HG02588 (cell line): Measurements from ENCODE around the gene TRPM4.
"Not testable (repeated sequence)": the region's sequence is repeated elsewhere in the genome, so short reads cannot be mapped to it uniquely, and the experiment has no call there.

Experiments
- ATAC-seq: cut with Tn5 transposase; IDR thresholded peaks from one replicate; pipeline ENCODE4 v1.9.1; 2021; ENCODE audit warnings: mild to moderate bottlenecking, moderate library complexity; ENCODE audit not compliant: unreplicated experiment

TRPM4 gene

GRCh38 chr19:49150106-49150943 lies 7.3 kb upstream of the TRPM4 start:
- ATAC-seq = no peak

GRCh38 chr19:49150944-49151243 lies 6.7 kb upstream of the TRPM4 start:
- ATAC-seq = no peak

DNA sequence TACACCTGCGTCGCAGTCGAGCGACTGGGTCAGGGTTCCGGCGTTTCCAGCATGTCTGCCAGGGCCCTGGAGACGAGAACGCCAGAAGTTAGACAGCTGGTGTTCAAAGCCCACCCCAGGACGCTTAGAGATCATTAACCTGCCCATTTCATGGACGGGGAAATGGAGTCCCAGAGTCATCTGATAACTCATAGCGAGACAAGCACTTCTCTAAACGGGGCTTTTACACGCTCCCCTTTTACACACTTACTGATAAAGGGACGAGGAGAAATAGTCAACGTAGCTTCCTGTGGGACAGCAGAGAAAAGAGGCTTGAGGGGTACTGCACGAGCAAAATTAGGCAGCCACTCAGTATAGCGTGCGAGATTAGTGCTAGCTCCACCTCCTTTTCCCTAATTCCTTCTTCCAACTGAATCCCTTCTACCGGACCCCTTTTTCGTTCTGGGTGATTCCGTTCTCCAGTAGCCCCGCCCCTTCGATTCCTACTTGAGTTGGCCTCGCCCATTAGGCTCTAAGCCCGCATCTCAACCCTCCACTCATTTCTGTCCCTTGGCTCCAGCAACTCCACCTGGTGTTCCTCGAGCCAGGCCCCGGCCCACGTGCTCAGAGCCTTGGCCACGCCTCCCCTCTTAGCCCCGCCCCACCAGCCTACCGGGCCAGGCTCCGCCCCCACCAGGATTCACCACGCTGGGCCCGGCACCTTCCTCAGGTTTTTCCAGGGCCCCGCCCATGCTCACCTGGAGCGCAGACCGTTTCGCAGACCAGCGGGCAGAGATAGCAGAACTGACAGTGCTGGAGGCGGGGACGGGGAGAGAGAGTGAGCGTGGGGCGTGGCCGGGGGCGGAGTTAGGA lies 6.1 kb upstream of the TRPM4 start:
- no peak for ATAC-seq

GRCh38 chr19:49152119-49152550 lies 5.5 kb upstream of the TRPM4 start:
- no peak for ATAC-seq

DNA sequence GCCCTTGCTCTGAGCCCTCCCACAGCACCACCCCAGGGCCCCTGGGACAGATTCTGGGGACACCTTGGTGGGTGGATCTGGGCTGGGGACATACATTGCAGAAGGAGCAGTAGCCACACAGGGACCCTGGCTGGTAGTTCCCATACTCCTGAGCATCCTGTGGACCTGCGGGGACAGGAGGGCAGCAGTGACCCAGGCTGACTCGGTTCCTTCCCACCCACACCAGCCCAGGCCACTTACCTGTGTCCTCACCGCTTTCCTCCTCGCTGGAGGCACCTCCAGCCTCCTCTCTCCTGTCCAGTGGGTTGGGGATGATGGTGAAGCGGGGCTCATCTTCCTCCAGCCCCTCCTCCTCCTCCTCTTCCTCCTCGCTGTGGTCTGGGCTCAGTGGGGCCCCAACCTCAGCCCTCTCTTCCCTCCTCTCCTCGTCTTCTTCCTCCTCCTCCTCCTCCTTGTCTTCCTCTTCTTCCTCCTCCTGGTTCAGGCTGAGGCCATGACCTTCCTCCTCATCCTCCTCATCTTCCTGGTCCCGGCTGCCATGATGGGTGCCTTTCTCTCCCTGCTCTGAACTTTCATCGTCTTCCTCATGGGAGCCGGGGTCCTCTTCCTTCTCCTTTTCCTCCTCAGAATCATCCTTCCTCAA lies 4.3 kb upstream of the TRPM4 start:
- no peak for ATAC-seq

- no peak for ATAC-seq
These were observed 3.3 kb upstream of the TRPM4 start for GRCh38 chr19:49154279-49154678.

DNA sequence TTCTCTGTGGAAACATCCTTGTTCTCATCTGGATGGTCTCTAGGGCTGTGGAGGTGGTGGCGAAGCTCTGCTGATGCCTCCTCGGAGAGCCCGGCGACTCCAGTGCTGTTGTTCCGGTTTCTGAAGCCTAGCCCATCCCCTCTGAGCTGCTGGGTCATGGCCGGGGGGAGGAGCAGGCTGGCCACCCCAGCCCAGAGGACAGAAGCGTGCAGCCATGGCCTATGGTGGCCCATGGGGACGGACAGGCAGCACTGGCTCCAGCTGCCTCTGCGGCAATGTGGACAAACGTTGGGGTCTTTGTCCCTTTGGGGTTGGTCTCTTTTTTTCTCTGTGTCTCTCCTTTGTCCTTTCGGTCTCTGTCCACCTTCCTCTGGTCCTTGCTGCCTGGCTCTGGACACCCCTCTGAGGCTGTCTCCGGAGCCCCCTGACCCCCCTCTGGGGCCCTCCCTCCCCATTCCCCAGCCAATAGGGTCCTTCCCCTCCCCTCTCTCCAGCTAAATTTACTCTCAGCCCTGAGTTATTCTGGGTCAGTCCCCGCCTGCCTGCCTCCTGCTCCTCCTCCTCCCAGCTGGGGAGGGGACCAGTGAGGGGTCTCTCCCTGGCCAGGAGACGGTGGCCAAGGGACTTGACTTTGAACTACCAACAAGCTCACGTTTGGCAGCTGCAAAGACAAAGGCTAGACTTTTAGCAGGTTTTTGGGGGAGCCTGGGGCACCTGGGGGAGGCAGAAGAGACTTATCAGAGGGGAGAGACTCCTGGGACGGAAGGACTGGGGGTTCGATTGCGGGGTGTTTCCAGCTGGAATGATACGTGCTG lies 2.4 kb upstream of the TRPM4 start, which contains the start of gene HRC:
TSS of gene HRC (minus strand) at position 392 of the 815 bp plus-strand sequence. CDS start at position 233, 159 bp downstream.
- no peak for ATAC-seq

DNA sequence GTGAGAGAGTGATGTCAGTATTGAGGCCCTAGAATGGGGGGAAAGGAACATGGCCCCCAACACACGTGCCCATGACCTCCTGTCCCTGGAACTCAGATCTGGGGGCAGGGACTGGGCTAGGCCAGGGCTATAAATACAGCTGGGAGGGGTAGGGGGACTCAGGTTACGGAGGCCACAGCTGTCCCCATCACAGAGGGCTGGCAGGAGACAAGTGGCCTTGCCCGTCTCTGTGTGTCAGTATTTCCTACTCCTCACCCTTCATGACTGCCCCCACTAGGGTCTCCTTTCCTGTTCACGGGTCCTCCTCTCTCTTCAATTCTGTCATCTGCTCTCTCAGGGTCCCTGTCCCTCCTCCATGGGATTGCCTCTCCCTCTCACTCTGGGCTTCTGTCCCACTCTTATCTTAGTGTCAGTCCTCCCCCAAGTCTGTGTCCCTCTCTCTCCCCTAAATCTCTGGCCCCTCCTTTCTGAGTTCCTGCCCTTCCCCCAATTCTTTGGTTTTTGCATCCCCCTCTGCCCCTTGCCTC lies 1.7 kb upstream of the TRPM4 start:
- no peak for ATAC-seq

DNA sequence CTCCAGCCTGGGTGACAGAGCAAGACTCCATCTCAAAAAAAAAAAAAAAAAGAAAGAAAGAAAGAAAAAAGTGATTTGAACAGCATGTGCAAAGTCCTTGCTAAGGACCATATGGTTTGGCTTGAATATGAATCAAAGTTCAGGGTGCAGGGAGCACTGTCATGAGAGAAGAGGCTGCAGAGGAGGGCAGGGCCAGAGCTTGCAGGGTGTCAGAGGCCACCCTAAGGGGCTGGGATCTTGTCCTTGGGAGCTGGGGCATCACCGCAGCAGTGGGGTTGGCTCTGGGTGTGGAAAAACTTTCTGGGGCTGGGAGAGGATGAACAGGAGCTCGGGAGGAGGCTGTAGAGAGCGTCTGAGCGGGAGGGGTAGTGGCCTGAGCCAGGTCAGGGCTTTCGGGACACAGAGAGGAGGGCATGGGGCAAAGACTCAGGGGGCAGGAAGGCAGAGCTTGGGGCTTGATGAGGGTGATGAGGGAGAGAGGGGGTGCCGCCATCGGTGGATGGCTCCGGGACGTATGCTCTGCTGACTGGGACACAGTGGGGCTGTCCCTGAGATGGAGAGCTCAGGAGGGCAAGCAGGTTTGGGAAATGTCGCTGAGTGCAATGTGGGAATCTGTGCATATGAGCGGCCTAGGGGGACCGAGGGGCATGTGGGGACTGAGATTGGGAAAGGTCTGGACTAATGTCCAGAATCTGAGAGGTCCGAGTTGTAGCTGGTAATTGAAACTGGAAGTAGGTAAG lies 3.0 kb downstream of the TRPM4 start:
- no peak for ATAC-seq

DNA sequence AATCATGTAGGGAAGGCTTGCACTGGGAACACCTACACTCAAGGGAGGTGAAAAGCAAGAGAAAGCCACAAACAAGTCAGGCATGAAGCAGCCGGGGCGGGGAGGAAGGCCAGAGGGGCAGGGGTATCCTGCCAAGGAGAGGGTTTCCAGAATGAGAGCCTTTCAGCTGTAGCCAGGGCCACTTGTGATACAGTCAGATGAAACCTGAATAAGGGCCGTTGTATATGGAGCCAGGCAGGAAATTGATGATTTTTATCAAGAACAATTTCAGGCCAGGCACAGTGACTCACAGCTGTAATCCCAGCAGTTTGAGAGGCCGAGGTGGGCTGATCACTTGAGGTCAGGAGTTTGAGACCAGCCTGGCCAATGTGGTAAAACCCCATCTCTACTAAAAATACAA lies 4.4 kb downstream of the TRPM4 start:
- no peak for ATAC-seq

DNA sequence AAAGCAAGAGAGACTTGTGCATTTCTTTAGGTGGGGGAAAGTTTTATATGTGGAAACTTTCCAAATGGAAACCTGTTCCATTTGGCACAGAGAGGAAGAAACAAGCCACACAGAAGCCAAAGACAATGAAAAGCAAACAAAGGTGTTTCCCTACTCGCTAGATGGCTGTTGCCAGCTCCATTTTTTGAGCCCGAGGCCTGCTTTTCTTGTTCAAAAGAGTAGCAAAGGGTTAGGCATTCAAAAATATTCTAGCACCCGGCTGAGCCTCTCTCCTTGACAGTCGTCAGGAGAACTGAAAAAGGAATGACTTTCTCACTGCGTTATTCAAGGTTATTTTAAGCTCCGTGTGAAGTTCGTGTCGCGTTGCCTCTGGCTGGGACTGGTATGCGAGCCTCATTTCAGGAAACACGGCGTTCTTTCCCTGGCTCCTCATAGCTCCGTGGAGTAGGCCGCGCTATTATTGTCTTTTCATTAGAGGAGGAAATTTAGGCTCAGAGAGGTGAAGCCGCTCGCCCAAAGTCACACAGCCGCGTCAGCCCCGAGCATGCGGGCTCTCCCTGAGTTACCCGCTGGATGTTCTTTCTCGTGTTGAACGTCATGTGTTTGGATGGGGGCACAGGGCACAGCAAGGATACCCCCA lies 7.6 kb downstream of the TRPM4 start:
- ATAC-seq = no peak

DNA sequence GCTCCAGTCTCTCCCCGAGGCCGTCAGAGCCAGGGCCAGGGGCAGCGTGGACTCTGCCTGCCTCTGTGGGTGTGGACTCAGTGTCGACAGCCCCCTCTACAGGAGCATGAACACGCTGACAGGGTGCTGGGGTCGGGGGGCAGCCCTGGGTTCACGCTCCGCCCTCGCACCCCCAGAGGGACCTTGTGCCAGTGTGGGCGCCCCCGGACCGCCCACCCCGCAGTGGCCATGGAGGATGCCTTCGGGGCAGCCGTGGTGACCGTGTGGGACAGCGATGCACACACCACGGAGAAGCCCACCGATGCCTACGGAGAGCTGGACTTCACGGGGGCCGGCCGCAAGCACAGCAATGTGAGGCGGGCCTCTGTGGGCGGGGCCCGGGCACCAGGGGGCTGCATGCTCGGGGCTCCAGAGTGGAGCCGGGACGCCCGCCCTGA lies 8.3 kb downstream of the TRPM4 start:
- ATAC-seq = no peak

DNA sequence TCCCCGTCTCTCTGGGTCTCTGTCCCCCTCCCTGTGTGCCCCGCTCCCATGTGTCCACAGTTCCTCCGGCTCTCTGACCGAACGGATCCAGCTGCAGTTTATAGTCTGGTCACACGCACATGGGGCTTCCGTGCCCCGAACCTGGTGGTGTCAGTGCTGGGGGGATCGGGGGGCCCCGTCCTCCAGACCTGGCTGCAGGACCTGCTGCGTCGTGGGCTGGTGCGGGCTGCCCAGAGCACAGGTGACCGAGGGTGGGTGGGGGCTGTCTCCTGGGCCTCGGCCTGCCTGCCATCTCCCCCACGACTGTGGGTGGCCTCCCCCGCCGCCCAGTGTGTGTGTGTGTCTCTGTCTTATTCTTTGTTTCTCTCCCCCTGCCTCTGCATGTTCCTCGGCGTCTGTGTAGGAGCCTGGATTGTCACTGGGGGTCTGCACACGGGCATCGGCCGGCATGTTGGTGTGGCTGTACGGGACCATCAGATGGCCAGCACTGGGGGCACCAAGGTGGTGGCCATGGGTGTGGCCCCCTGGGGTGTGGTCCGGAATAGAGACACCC lies 10.3 kb downstream of the TRPM4 start:
- no peak for ATAC-seq

GRCh38 chr19:49168421-49168820 lies 10.8 kb downstream of the TRPM4 start:
- ATAC-seq = no peak

- ATAC-seq = no peak
These were observed 15.6 kb downstream of the TRPM4 start for GRCh38 chr19:49173198-49173597.

DNA sequence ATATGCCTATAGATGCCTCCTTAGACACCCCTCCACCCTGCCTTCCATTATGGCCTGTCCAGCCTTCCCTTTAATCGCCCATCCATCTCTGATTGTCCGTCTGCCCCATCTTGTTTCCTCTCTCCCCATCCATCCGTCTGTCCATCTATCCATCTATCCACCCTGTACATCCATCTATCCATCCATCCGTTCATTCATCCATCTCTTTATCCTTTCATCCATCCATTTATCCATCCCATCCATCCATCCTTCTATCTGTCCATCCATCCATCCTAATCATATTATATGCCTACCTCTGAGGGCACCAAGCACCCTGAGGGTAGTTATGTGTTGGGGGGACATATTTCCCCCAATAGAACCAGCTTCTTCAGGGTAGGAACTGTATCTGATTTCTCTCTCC lies 23.1 kb downstream of the TRPM4 start:
- no peak for ATAC-seq

DNA sequence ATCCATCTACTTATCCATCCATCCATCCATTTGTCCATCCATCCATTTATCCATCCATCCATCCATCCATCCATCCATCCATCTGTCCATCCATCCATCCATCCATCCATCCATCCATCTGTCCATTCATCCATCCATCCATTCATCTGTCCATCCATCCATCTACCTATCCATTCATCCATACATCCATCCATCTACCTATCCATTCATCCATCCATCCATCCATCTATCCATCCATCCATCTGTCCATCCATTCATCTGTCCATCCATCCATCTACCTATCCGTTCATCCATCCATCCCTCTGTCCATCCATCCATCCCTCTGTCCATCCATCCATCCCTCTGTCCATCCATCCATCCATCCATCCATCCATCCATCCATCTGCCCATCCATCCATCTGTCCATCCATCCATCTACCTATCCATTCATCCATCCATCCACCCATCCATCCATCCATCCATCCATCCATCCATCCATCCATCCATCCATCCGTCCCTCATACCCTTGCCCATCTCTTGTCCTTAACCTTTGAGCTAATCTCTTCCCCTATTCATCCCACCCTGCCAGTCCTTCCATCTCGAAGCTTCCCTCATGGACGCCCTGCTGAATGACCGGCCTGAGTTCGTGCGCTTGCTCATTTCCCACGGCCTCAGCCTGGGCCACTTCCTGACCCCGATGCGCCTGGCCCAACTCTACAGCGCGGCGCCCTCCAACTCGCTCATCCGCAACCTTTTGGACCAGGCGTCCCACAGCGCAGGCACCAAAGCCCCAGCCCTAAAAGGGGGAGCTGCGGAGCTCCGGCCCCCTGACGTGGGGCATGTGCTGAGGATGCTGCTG lies 24.6 kb downstream of the TRPM4 start:
- ATAC-seq = not testable (repeated sequence)

DNA sequence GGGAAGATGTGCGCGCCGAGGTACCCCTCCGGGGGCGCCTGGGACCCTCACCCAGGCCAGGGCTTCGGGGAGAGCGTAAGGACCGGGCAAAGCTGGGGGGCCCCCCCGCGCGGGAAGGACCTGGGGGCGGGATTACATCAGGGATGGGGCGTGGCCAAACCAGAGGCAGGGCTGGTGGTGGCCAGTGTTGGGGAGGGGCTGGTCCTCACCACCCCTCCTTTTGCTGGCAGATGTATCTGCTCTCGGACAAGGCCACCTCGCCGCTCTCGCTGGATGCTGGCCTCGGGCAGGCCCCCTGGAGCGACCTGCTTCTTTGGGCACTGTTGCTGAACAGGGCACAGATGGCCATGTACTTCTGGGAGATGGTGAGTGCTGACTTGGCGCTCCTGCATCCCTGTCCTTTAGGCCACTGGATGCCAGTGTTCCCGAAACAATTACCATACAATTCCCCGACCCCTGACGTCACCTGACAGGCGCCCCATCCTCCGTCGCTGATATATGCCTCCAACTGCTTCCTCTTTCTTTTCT lies 25.3 kb downstream of the TRPM4 start:
- ATAC-seq = no peak
